PC-3 (cell line): ENCODE measurements around the gene ASAP3.

Source experiments
- EZH2 ChIP-seq: fragments of 300-600 bp; sonication (generic); IDR thresholded peaks from one replicate; pipeline ENCODE4 v1.6.1; 2017; ENCODE audit warnings: antibody characterized with exemption, mild to moderate bottlenecking, low read length; ENCODE audit not compliant: unreplicated experiment
- TF ChIP-seq, protein P1 (sequence below): fragments of 300-600 bp; sonication (generic); conservative IDR thresholded peaks from 2 replicates; pipeline ENCODE4 v1.5.1; 2017; ENCODE audit warnings: antibody characterized with exemption, low read depth, mild to moderate bottlenecking, low read length

DNA sequence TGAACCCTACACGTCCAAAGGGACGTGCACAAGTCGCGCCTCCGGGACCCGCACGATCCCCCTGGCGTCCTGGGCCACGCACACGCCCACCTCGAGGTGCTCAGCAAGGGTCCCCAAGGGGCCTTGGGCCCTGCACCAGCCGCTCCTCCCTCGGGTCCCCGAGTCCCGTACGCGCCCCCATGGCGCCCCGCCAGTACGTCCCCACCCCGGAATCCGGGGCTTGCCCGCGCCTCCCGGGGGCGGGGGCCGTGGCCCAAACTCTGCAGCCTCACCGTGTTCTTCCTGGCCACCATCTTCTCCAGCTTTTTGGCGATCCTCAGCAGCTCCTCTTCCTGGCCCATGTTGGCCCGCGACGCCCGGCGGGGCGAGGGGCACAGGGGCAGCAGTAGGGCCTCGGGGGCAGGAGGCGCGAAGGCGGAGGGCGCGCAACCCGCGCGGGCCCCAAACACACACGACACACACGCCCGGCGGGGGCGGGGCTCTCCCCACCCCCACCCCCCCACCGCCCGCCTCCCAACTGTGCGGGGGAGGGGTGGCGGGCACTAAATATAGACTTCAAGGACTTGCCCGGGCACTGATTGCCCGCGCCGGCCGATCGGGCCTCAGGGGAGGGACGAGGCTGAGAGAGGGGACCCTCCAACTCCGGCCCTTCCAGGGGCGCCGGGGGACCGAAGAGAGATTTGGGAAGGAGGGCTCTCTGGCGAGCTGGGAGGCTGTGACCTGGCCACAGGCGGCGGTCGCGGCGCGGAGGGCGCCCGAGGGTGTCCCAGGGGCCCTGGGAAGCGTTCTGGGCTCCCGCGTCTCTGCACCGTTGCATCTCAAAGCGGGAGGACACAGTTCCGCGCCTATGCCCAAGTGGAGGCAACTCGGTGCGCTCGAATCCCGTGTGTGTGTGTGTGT, 59.4 kb downstream of the ASAP3 start, which contains the start of gene TCEA3:
- no peak for TF ChIP-seq EZH2
- TF ChIP-seq, protein P1, sequence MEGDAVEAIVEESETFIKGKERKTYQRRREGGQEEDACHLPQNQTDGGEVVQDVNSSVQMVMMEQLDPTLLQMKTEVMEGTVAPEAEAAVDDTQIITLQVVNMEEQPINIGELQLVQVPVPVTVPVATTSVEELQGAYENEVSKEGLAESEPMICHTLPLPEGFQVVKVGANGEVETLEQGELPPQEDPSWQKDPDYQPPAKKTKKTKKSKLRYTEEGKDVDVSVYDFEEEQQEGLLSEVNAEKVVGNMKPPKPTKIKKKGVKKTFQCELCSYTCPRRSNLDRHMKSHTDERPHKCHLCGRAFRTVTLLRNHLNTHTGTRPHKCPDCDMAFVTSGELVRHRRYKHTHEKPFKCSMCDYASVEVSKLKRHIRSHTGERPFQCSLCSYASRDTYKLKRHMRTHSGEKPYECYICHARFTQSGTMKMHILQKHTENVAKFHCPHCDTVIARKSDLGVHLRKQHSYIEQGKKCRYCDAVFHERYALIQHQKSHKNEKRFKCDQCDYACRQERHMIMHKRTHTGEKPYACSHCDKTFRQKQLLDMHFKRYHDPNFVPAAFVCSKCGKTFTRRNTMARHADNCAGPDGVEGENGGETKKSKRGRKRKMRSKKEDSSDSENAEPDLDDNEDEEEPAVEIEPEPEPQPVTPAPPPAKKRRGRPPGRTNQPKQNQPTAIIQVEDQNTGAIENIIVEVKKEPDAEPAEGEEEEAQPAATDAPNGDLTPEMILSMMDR, result no peak
